HG03045 (cell line): Measurements from ENCODE around the gene MSTN.

Experiments
- ATAC-seq: cut with Tn5 transposase; IDR thresholded peaks from one replicate; pipeline ENCODE4 v1.9.1; 2021; ENCODE audit warnings: mild to moderate bottlenecking, moderate library complexity; ENCODE audit not compliant: unreplicated experiment

MSTN gene

DNA sequence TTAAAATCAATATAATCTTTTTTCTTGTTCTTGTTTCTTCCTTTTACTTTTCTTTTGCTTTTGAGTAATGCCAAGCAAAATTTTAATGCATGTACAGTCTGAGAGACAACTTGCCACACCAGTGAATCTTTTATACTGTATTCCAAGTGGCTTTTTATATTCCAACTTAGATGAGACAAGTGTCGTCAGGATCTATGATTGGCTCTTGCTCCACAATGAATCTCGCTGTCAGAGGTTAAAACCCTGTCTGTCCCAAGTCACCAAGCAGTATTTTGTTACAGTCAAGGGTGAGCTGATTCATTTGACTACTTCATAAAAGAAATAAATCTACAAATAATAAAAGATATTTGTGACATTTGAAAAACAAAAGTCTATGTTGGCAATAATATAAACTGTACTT lies at the start of gene MSTN:
TSS of gene MSTN (minus strand) at position 129 of the 400 bp plus-strand sequence. CDS start 133 bp downstream, outside the sequence.
- no peak for ATAC-seq

DNA sequence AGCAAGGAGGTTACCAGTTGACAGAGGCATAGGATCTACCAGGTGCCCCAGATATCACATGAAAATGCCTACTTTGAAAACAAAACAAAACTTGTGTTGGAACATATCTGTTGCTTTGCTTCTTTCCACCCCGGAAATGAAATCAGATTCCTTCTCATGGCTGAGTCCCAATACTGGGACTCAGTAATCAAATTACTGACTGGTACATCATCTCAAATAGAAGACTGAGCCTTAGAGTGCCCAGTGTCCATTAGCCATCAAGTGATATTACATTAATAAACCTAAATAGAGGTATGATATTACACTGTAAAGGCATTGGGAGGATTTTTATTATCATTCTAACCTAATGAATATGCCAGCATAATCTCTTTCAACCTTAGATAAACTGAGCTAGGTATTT lies 48.6 kb upstream of the MSTN start:
- ATAC-seq, result no peak

DNA sequence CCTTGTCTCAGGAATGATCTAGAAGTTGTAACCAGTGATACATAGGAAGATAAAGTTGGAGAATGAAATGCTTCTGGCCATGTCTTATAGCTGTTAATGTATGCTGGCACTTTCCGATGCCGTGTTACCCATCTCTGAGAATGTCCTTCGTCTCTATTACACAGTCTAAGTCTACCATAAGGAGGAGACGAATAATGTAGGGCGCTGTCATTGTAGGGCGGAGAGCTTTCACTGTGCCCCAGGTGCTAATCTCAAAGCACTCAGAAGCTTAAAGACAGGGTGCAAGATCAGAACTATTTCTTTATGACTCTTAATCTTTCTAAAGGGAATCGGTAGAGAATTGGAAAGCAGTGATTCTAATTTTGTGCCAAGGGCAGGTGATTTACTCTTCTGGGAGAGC lies 48.2 kb upstream of the MSTN start:
- no peak for ATAC-seq

DNA sequence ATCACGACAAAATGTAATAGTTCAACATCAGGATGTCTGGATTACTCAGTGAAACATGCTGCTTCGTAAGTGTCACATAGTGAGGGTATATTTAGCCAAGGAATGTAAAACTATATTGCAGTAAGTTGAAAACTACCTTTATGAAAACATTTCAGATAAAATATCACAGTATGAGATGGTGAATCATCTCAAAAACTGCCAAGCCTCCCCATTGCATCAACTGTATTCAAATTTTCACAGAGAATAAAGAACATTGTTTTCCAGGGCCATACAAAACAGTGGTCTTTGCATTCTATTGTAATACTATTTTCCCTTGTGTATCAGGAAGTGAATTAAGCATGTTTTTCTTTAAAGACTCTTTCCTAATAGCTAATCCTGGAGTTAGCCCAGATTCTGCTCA lies 47.6 kb upstream of the MSTN start:
- ATAC-seq, result no peak

DNA sequence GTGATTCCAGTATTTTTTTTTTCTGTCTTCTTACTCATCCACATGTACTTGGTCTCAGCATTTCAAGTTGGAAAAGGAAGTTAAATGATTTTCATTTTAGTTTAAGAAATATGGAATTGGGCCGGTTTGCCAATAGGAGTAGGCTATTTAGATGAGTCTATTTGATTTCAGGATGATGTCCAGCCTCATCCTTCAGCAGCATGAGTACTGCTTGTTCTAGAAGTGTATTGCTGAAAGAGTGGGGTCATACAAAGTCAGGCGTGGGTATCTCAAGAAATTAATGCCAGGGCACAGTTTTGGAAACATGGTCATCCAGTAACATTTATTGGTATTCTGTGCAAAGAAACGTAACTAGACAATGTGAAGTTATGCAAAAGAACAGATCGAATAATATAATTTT lies 44.9 kb upstream of the MSTN start:
- no peak for ATAC-seq

DNA sequence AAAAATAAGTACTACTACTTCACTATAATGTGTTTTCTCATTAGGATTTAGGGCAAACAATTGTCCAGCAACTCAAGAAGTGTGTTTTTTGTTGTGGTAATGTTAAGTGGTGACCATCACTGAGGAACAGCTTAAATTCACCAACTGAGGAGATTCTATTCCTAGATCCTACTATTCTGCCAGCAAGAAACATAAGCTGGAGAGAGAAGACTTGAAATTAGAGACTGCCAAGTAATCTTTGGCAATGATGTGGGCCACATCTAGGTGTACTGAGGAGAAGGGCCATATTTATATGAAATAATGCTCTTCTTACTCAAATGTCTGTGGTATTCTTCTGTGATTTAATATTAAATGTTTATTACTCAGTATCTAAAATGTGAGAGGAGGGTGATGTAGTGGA lies 44.3 kb upstream of the MSTN start:
- ATAC-seq, result no peak

DNA sequence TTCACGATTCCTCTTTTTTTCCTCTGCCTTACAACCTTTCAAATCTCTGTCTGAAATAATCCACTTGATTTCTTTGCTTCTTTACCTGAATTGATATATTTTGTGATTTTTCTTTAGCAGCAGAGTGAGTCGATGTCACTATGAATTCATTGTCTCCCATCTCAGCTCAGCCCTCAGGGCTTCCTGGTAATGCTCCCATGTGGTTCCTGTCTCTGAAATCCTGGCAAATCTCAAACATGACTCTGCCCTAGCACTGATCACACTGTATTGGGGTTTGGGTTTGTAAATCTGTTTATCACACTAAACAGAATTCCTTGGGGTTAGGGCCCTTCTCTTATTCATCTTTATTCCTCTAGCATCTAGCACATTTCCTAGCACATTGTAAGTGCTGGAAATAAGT lies 43.0 kb upstream of the MSTN start:
- no peak for ATAC-seq

DNA sequence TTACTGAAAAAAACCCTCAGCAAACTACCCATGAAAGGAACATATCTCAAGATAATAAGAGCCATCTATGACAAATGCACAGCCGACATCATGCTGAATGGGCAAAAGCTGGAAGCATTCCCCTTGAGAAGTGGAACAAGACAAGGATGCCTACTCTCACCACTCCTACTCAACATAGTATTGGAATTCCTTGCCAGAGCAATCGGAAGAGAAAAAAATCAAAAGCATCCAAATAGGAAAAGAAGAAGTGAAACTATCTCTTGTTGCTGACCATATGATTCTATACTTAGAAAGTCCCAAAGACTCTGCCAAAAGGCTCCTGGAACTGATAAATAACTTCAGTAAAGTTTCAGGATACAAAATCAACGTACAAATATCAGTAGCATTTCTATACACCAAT lies 40.6 kb upstream of the MSTN start:
- no peak for ATAC-seq

DNA sequence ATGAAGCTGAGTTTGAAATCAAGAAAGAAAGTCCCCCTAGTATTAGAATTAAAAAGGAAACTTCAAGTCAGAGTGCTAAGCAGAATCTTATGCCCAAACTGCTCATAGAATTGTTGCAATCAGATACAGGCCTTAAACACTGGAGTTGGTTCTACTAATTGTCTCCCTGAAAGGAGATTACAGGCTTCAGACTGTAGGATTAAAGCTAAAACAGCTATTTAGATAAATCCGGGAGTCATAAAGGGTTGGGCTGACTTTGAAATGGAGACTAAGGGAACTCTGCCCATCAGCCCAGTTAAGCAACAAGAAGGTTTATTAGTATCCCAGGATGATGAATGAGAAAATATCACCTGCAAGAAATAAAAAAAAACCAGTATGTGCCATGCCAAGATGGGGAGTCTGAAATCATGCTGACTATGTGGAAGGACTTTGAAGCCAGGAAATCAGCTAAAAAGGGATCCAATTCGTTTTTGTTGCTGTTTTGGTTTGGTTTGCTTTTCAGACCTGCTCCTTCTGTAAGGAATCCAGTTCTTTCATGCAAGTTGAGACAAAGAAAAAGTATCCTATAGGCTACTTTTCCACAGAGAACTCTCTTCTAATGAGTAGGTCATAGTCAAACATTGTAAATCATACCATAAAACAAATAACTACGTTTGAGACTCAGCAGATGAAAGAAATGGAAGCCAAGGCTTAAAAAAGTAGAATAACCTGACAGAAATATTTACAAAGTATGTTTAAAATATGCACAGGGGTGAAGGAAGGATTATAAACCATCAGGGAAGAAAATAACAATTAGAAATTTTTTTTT lies 37.6 kb upstream of the MSTN start:
- ATAC-seq, result no peak

DNA sequence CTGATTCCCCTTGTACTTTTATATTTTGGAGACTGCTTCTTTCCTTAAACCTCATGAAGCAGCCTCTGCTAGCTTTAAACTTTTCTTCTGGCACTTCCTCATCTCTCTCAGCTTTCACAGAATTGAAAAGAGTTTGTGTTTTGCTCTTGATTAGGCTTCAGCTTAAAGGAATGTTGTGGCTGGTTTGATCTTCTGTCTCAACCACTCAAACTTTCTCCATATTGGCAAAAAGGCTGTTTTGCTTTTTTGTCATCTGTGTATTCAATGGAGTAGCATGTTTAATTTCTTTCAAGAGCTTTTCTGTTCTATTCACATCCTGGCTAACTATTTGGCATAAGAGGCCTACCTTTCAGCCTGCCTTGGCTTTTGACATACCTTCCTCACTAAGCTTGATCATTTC lies 36.3 kb upstream of the MSTN start:
- ATAC-seq, result no peak

DNA sequence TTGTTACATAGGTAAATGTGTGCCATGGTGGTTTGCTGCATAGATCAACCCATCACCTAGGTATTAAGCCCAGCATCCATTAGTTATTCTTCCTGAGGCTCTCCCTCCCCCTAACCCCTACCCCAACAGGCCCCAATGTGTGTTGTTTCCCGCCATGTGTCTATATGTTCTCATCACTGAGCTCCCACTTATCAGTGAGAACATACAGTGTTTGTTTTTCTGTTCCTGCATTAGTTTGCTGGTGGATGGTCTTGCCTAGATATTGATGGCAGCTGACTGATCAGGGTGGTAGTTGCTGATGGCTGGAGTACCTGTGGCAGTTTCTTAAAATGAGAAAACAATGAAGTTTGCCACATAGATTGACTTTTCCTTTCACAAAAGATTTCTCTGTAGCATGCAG lies 34.6 kb upstream of the MSTN start:
- no peak for ATAC-seq

DNA sequence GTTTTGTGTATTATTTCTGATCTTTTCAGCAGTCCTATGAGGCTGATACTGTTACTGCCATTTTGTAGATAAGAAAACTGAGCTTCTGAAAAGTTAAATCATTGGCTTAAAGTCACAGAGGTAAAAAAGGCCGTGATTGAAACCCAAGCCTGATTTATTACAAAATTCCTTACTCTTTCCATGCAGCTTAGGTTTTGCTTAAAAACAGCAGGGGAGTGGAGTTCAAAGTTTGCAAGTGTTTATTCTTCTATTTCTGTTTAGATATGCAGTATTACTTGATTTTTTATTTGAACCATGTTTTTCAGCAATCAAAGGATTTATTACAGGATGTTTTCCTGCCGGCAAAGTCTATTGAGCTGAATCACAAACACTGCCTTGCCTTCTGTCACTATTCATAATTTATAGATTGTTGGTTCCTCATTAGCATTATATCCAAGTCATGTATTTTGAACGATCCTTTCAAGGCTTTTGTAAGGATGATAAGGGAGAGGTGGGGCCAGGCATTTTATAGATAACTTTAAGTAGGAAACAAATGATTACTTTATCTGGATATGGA lies 31.9 kb upstream of the MSTN start:
- no peak for ATAC-seq

DNA sequence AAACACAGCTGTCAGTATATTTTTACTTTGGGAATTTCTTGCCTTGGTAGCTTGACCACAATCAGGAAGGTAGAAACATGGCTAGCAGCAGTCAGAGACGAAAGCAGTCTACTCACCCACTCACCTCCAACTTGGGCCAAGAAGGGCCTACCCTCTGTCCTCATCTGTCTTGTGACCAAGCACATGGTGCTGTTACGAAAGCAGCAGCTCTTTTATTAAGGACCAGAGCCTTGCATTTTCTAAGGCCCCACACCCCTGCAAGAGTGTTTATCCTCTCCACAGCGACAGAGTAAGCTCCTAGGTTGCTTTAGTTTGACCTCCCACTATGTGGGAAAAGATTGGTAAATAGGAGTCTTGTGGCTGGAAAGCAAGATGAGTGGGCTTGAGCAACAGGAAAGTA lies 31.3 kb upstream of the MSTN start:
- ATAC-seq, result no peak

DNA sequence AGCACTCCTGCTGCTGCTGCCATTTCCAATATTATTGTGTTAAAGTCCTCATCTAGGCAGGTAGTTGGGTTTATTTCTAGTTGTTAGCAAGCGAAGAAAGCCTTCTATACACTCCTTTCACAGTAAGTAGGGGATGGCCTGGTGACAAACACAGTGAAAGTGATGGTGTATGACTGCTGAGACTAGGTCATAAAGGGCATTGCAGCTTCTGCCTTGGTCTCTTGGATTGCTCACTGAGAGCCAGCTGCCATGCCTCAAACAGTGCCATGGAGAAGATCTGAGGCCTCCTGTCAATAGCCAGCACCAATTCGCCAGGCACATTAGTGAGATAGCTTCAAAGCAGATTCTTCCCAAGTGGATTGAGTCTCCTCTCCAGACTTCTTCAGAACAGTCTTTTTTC lies 27.6 kb upstream of the MSTN start:
- no peak for ATAC-seq

DNA sequence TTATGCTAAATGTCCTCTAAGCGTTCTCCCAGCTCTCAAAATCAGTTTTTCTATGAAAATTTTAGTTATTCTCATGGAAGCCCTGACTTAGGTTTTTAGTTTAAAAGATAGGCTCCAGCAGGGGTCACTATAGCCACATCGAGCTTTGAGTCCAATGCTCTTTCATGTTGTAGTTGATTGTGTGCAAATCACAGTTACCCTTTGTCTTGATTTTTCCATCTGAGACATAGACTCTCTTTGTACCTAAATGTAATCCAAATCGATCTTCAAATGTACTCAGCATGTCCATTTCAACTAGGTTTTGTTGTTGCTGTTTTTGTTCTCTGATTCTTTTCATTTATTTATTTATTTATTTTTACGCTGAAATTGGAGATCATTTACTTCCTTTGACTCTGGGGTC lies 26.4 kb upstream of the MSTN start:
- ATAC-seq, result no peak

DNA sequence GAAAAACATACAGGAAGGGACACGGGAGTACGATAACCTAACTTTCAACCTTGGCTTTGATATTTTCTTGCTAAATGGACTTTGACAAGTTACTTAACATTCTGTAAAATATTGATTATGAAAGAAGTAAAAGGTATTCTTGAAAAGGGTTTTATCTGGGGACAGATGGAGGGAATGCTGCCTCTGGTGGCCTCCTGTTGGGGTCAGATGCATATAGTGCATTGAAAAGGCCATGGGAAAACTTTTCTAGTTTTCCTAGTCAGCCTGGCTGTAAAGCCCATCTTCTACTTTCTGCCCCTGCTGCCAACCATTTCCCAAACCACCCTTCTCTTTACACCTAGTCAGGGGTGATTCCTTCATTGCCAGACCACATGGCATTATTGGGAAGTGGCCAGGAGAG lies 22.2 kb upstream of the MSTN start:
- ATAC-seq, result no peak

DNA sequence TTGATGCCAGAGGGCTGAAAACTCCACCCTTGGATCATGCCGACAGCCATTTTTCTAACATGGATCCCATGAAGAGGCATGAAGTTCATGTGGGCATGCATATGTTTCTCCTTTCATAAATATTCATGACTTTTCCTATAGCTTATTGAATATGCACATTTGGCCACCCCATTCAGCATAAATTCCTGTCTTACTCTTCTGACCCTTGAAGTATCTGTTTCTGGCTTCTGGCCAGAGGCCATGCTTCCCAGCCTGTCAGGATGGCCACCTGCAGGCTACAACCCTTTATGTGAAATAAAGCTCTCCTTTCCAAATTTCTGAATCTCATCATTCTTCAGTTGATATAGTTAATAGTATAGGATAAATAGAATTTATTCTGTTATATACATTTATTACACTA lies 19.6 kb upstream of the MSTN start:
- ATAC-seq, result no peak

DNA sequence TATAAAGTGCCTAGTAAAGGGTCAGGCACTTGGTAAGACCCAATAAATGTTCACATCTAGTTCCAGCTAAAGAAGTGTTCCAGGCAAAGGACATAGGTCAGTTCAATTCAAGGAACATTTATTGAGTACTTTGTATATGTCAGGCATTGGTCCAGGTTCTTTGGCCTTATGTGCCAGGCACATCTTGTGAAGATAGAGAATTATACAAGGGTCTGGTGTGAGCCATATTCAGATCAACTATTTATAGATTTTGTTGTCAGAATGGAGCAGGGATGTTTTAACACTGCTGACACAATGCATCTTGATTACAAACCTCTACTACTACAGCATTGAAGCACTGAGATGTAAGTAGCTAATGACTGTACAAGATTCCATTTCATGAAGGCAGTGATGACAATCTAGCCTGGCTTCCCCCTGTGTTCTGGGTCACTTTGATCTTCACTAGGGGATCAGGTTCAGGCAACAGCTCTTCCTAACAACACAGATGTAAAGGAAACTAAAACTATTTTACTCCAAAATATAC lies 18.1 kb upstream of the MSTN start:
- ATAC-seq, result no peak

DNA sequence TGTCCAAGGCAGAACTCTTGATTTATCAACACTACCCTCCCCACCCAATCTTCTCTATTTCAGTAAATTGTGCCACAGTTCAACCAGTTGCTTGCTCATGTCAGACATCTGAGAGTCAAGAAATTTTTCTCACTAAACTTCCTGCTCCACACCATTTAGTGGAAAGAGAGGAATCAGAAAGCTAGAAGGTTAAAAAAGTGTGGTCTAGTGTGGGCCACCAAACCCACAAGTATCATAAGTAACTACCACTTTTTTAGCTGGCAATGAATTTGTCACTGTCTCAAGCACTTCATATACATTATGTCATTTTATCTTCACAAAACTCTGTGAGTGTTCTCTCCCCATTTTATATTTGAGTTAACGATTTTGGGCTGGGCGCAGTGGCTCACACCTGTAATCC lies 16.6 kb upstream of the MSTN start:
- ATAC-seq, result no peak

DNA sequence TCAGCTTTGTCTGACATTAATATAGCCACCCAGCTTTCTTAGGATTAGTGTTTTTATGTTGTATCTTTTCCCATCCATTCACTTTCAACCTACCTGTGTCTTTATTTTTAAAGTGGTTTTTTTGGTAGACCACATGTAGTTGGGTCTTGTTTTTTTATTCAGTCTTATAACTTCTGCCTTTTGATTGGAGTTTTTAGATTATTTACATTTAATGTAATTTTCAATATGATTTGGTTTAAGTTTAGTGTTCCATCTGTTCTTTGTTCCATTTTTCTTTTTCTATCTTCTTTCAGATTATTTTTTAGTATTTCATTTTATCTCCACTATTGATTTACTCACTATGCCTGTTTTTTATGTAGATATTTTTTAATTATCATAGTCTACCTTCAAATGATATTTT lies 13.1 kb upstream of the MSTN start:
- no peak for ATAC-seq

DNA sequence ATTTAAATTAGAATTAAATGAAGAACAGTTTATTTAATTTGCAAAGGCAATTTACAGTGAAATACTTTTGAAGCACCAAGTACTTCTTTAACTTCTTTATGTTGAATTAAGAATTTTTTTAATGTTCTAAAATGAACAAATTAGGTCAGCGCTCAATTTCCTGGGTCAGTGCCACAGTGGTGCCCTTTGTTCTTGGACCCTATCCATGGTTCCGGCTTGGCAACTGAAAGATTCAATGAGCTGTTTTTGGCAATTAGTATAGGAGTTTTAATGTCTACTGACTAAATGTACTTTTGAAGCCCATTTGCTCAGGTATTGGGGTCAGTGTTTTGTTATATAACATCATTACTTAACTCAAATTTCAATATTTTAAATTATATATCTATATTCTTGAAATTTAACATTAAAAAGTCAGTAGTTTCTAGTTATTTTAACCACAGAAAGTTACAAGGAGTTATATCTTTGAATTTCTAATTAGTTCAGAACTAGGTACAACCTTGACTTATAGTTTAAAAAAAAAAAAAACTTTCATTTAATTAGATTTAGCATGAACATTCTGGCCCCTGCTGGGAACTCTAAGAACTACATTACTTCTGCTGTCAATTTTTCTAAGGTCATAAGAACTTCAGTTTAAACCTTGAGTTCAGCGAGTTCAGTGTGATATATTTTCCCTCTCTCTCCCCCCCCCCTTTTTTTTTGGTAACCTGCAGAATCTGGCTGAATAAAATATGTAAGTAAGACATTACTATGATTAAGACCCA lies 7.6 kb upstream of the MSTN start:
- ATAC-seq, result peak; percentile 55

DNA sequence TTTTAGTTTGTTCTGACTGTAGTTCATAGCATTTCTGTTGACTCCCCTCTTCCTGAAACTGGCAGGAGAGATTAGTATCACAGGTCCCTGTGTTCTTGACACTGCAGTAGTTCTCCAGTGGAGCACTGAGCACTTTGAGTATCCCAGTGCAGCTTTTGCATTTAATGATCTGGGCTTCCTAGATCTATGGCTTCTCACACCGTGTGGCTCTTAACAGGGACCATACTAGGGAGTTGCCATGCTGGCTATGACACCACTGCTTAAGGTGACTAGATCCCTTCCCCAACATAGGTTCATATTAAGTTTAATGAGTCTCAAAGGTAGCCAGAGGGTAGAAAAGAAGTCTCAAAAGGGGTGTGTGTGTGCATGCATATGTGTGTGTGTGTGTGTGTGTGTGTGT lies 6.2 kb upstream of the MSTN start:
- ATAC-seq, result no peak
